A549 treated with DMSO at 1 μM for 4 hours (cell line): ENCODE results near the gene COX6B2. TPM values are rescaled to one million over a fixed set of nuclear protein-coding genes. Genes with fewer than 3 reads are reported as not detected.

ENCODE experiments used
- total RNA-seq: library from RNA; stranded (reverse); fragments of 200-300 nt; extraction: Qiagen RNA extraction; gene quantifications from 5 replicates; pipeline ENCODE4 v1.2.3, GENCODE V29; 2022; ENCODE audit warnings: low read depth

The COX6B2 gene, protein sequence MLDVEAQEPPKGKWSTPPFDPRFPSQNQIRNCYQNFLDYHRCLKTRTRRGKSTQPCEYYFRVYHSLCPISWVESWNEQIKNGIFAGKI
- total RNA-seq: 0.93 to 1.6 TPM (median 1.0 TPM) in 5 replicates

DNA sequence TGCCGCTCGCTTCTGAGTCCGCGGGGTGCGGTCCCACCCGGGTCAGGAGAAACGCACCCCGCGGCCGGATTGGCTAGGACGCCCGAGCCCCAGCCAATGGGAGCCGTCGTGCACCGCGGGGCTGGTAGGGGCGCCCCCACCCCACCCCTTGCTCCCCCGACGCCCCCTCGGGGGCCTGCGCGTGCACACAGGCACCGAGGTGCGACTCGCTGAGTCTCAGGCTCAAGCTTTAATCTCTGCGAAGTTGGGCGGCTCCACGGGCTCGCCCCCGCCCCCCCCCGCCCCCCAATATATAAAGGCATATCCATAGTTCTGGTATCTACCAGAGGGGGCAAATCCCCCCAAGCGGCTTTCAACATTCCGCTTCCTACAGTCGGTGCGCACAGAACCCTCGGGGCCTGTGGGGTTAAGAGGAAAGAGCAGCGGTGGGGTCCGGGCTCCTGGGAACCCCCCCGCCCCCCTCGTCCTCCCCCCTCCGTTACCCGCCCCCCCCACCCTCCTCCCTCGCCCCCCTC is at the start of gene COX6B2:
TSS of gene COX6B2 (minus strand) at position 22 of the 515 bp plus-strand sequence. CDS start 198 bp downstream, outside the sequence.

DNA sequence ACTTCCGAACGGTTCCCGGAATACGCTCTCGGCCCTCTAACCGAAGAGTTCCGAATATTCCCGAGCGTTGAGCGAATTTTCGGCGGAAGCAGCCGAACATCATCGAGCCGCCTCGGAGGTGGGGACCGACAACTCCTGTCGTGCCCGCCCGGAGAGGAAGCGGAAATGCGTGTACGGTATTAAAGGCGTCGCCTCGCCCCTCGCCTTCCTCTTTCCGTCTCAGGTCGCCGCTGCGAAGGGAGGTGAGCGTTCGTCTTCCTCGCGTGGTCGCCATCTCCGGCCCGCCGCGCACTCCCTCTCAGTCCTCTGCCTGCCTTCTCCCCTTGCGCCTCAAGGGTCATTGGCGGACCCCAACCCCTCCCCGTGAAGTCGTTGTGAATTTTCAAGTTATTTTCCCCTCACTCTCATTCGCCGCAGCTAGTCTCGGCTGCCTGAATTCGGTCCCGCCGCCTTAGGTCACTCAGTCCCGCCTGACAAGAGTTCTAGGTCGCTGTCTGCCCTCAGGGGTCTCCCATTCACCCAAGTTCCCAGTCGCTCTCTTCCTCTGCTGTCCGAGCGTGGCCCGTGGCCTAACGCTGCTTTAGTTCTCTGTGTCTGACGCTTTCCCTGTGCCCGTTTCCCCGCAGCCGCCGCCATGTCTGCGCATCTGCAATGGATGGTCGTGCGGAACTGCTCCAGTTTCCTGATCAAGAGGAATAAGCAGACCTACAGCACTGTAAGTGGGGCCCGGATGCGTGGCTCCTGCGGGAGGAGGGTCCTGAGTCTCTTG is 31.4 kb upstream of the COX6B2 start, which contains the start of gene RPL28:
TSS of gene RPL28 (plus strand) at position 209 of the 769 bp plus-strand sequence. CDS start at position 635, 426 bp downstream.

DNA sequence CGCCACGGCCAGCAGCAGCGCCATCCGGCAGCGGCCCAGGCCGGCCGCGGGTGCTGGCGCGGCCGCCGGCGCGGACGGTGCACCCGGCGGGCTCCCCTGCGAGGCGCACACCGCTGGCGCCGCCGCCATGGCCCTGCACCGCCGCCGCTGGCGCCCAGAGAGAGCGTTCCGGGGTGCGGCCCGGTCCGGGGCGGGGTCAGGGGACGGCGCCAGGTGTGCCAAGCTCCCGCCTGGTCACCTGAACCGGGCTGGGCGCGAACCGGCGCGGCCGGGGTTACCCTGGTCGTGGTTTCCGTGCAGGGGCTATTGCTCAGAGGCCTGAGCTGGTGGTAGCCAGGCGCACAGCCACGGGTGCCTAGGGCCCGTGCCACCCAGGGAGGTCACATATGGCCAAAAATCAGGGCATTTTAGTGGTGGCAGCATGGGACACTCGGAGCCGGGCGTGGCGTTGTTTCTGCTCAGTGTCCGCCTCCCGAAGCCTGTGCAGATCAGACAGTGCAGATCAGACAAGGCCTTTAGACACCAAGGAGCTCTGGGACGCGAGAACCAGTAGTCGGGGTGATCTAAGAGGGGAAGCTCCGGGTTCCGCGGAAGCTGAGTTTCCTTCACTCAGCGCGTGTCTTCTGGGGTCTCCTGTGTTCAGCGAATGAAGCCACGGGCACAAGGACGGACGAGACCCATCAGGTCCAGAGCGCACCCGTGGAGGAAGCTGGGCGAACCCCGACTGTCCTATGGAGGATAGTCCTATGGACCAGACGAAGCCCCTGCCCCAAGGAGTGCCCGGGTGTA is 29.8 kb upstream of the COX6B2 start, which contains the start of gene TMEM238:
TSS of gene TMEM238 (minus strand) at position 162 of the 789 bp plus-strand sequence. CDS start at position 129, 33 bp downstream.

DNA sequence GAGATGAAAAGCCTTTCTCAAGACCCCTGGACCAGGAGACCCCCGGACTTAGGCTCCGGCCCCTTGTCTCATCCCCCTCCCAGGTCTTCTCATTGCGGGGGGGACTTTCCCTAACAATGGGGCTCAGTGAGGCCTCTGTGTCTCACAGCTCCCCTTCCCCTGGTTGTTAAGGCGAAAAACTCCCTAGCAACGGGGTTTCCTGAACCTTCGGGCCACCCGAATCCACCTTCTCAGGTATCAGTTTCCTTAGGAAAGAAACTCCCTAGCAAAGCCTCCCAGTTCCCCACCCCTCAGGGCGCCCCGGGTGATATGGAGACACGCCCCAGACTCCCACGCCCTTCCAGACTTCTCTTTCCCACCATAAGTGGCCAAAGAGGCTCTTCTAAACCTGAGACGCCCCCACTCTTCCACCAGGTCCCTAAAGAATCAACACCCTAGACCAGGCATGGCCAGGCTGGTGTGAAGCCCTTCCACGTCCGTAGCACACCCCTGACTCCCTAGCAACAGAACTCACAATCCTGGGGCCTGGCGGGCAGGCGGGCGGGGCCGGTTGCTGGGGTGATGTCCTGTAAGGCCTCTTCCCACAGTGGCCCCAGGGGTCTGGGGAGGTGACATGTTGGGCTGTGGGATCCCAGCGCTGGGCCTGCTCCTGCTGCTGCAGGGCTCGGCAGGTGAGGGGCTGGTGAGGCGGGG is 21.9 kb upstream of the COX6B2 start, which contains the start of gene TMEM190:
TSS of gene TMEM190 (plus strand) at position 586 of the 693 bp plus-strand sequence. CDS start at position 614, 28 bp downstream.

DNA sequence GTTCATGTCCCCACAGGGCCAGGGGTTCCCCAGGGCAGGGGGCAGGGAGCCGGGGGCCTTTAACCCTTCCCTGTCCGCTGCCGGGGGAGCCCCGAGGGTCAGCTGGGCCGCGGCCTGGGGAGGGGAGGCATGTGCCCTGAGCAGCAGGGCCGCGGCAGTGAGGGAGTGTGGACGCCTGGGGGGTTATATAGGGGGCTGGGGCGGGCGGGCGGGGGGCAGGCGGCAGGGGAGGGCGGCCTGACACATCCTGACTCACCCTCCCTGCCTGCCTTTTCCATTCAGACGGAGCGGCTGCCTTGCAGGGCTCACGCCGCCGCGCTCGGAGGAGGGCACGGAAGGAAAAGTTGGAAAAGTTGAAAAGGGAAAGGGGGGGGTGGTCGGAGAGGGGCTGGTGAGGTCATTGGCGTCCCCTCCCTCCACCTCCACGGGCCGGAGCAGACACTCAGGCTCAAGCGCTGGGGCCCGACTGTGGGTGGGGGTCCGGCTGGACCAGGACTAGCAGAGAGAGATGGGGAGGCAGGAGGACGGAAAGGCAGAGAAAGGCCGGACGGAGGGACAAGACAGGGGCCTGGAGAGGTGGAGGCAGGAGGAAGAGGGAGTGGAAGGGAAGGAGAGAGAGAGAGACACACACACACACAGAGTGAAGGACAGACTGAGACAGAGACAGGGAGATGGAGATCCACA is 15.9 kb upstream of the COX6B2 start, which contains the start of gene IL11:
TSS of gene IL11 (minus strand) at position 159 of the 684 bp plus-strand sequence. CDS start at position 6, 153 bp downstream.

DNA sequence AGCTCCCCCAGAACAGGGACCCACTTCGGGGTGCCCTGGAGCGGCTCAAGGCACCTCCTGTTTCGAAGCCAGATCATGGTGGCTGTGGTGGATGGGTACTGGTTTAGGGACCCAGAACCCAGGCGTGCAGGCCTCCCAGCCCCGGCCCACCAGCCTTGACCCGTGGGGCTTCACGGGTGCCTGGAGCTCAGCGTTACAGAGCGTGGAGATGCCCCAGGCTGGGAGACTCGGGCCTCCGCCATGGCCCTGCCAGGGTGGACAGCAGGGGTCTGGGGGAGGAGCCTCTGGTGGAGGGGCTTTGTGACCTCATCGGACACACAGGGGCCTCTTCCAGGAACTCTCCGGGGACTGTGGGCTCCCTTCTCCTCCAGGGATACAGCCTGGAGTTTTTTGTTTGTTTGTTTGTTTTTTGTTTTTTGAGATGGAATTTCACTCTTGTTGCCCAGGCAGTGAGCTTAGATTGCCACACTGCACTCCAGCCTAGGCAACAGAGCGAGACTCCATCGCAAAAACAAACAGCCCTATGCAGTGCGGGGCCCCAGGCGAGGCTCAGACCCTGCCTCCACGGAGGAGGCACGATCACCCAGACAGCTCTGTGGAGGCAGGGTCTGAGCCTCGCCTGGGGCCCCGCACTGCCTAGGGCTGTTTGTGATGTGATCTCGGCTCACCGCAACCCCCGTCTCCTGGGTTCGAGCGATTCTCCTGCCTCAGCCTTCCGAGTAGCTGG is 8.6 kb upstream of the COX6B2 start, which contains the start of gene GARIN5B:
TSS of gene GARIN5B (minus strand) at position 271 of the 727 bp plus-strand sequence. CDS start at position 77, 194 bp downstream.

DNA sequence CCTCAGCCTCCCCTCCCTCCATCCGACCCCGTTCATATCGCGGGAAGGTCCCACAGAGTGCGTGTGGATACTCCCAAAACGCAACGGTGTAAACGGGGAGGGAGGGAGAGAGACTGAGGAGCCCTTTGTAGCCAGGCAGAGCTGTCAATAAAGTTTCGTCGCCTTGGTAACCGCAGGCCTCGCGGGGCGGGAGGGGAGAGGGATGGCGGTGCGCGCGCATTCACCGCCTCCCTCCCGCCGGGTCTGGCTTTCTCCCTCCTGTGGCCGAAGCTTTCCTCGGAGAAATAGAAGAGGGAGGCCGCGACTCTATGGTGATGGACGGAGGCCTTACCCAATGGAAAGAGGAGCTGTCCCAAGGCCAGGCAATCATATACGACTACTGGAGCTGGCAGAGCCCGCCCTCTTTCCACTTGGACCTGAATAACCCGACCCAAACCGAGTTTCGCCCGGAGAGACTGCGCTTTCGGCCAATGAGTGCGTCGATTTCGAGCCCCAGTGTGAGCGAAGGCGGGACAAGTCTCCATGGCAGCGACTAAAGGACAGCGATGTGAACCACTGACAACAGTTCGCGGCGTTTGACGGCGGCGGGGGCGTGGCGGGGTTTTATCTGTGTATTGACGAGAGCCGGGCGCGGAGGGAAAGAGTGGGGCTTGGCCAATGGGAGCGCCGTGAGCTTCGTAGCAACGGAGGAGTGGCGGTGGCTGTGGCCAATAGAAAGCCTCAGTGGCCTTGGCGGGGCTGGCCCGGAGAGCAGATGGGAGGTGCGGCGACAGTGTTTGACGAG is 15.2 kb downstream of the COX6B2 start, which contains the start of gene KMT5C:
TSS of gene KMT5C (plus strand) at position 772 of the 784 bp plus-strand sequence. CDS start 2,061 bp downstream, outside the sequence.

DNA sequence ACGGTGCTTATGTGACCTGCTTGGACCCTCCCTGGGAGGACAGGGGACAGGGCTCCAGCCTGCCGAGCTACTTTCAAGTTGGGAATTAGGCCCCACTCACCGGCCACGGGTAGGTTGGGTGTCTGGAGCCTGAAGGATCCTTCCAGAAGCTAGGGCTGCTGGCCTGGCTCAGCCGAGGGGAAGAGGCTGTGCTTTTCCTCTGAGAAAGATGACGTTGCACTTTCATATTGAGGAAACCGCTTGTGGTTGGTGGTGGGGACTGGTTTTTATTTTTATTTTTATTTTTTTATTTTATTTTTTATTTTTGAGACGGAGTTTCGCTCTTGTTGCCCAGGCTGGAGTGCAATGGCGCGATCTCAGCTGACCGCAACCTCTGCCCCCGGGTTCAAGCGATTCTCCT is 29.3 kb downstream of the COX6B2 start, which contains the start of gene TMEM150B:
TSS of gene TMEM150B (minus strand) at position 170 of the 400 bp plus-strand sequence. CDS start 4,305 bp downstream, outside the sequence.

Other genes starting within 250 kb of the COX6B2 start
- 57.3 to 91.8 TPM (median 81.7 TPM) in 5 replicates for gene PPP1R12C, start 237.1 kb downstream of the COX6B2 start, total RNA-seq
- gene TNNT1, start 205.5 kb downstream of the COX6B2 start, total RNA-seq: 116 to 141 TPM (median 128 TPM) in 5 replicates
- gene TNNI3, start 197.0 kb downstream of the COX6B2 start, total RNA-seq: 7.0 to 9.0 TPM (median 8.4 TPM) in 5 replicates
- 5.6 to 6.5 TPM (median 6.0 TPM) in 5 replicates for gene DNAAF3, start 188.1 kb downstream of the COX6B2 start, total RNA-seq
- 2.5 to 5.1 TPM (median 3.9 TPM) in 5 replicates for gene SYT5, start 174.4 kb downstream of the COX6B2 start, total RNA-seq
- gene PTPRH, start 145.2 kb downstream of the COX6B2 start, total RNA-seq: 3.7 to 7.4 TPM (median 4.9 TPM) in 5 replicates
- gene TMEM86B, start 126.0 kb downstream of the COX6B2 start, total RNA-seq: 3.2 to 7.0 TPM (median 4.7 TPM) in 5 replicates
- 93.5 to 137 TPM (median 122 TPM) in 5 replicates for gene PPP6R1, start 95.7 kb downstream of the COX6B2 start, total RNA-seq
- 118 to 148 TPM (median 139 TPM) in 5 replicates for gene HSPBP1, start 74.6 kb downstream of the COX6B2 start, total RNA-seq
- 3.4 to 5.4 TPM (median 4.8 TPM) in 5 replicates for gene BRSK1, start 70.7 kb downstream of the COX6B2 start, total RNA-seq
- not detected in 5 replicates for gene TMEM150B, start 29.4 kb downstream of the COX6B2 start, total RNA-seq
- 7.5 to 12.2 TPM (median 9.8 TPM) in 5 replicates for gene KMT5C, start 14.8 kb downstream of the COX6B2 start, total RNA-seq
- 0.11 to 0.24 TPM (median 0.18 TPM) in 5 replicates for gene GARIN5B, start 8.5 kb upstream of the COX6B2 start, total RNA-seq
- gene IL11, start 15.7 kb upstream of the COX6B2 start, total RNA-seq: 80.6 to 115 TPM (median 100 TPM) in 5 replicates
- 1.2 to 3.3 TPM (median 2.2 TPM) in 5 replicates for gene TMEM190, start 22.1 kb upstream of the COX6B2 start, total RNA-seq
- 2.3 to 10.5 TPM (median 6.4 TPM) in 5 replicates for gene TMEM238, start 29.6 kb upstream of the COX6B2 start, total RNA-seq
- 2,493 to 3,190 TPM (median 2,735 TPM) in 5 replicates for gene RPL28, start 31.2 kb upstream of the COX6B2 start, total RNA-seq
- gene UBE2S, start 53.1 kb upstream of the COX6B2 start, total RNA-seq: 269 to 476 TPM (median 433 TPM) in 5 replicates
- 0.01 TPM in 1 of 5 replicates, not detected in the others for gene SHISA7, start 88.6 kb upstream of the COX6B2 start, total RNA-seq
- gene ISOC2, start 106.9 kb upstream of the COX6B2 start, total RNA-seq: 54.0 to 64.5 TPM (median 63.3 TPM) in 5 replicates
- gene C19orf85, start 110.0 kb upstream of the COX6B2 start, total RNA-seq: not detected in 5 replicates
- gene ZNF628, start 121.9 kb upstream of the COX6B2 start, total RNA-seq: 3.7 to 10.2 TPM (median 6.9 TPM) in 5 replicates
- 38.9 to 58.1 TPM (median 52.3 TPM) in 5 replicates for gene NAT14, start 130.5 kb upstream of the COX6B2 start, total RNA-seq
- gene SSC5D, start 133.7 kb upstream of the COX6B2 start, total RNA-seq: 0.57 to 1.6 TPM (median 0.99 TPM) in 5 replicates
- gene SBK2, start 182.4 kb upstream of the COX6B2 start, total RNA-seq: 2.0 to 2.9 TPM (median 2.2 TPM) in 5 replicates
- 1.7 to 2.4 TPM (median 2.2 TPM) in 5 replicates for gene SBK3, start 190.8 kb upstream of the COX6B2 start, total RNA-seq
- gene ZNF579, start 226.1 kb upstream of the COX6B2 start, total RNA-seq: 14.6 to 28.1 TPM (median 24.1 TPM) in 5 replicates
- 22.2 to 26.3 TPM (median 25.2 TPM) in 5 replicates for gene FIZ1, start 244.8 kb upstream of the COX6B2 start, total RNA-seq
- gene ZNF524, start 245.6 kb upstream of the COX6B2 start, total RNA-seq: 12.1 to 19.8 TPM (median 17.6 TPM) in 5 replicates